Ureter (tissue), 1 donor: Measurements from ENCODE around the gene KCNK13. TPM values are rescaled to one million over a fixed set of nuclear protein-coding genes. Genes with fewer than 3 reads are reported as not detected.
"Not testable (repeated sequence)": the region's sequence is repeated elsewhere in the genome, so short reads cannot be mapped to it uniquely, and the experiment has no call there.

Experiments used
- DNase-seq: peaks from one replicate; pipeline ENCODE4 v3.0.0-alpha.2; 2020; ENCODE audit warnings: low spot score
- total RNA-seq: library from RNA; stranded (reverse); gene quantifications from one replicate; pipeline ENCODE4 v1.2.4, GENCODE V29; 2023
- donor health status: DM: yes; HTN: yes; CAD: no.

Gene KCNK13
- 0.39 TPM for total RNA-seq

DNA sequence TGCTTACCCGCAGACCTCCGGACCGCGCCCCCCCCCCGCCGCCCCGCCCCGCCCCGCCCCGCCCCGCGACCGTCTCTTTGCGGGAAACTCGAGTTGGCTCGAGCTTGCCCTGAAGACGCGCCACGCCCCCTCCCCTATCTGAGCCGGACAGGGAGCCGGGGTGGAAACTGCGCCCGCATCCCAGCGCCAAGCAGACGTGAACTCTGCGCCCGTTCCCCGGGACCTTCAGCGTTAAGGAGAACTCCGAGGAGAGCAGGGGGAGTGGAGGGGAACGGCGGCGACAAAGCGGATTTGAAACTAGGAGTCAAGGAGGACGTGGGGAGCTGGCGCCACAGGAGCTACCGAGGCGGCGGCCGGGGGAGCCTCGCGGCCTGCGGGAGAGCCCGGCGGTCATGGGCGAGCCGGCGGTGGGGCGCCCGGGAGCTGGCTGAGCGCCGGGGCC, at the start of gene KCNK13:
Gene KCNK13, plus strand, starts transcription at position 310 of the 442 bp plus-strand sequence. CDS start 212 bp downstream, outside the sequence.
- no peak for DNase-seq

DNA sequence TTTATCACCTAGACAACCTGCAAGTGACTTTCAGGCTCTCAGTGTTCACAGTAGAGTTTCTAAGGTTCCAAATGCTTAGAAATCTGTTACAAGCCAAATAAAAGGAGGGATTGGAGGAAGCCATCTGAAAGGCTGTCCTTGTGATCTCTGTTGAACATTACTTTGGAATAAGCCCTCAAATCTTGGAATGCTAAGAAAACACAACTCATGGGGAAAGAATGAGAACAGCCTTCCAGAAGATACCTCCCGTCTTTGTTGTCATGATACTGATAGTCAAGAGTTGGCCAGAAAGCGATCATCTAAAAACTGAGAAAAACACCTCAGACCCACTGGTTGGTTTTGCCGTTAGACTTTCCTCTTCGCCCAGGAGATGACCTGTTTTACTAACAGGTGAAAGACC, 44.4 kb upstream of the KCNK13 start:
- DNase-seq: no peak

DNA sequence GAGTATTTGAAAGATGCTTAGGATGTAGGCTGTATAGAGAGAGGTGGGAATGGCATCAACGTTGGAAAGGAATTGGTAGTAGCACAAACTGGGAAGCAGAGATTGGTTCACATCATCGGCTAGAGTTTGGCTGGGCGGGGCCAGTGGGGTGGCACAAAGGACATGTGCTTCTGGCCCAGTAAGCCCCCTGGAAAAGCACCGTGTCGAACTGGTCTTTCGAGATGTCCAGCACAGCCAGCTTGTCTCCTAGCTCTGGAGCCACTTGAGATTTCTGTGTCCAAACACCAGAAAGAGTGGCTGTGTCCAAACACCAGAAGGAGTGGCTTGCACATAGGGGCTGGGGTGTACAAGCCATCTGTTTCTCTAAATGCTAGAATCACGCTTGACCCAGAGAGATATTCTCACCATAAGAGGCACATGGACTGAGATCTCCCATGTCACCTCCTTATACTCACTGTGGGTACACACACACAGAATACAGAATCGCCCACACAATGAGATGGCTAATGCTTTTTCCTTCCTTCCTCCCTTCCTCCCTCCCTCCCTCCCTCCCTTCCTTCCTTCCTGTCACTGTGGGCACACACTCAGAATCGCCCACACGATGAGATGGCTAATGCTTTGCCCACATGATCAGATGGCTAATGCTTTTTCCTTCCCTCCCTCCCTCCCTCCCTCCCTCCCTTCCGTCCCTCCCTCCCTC, 41.8 kb upstream of the KCNK13 start:
- no peak for DNase-seq

DNA sequence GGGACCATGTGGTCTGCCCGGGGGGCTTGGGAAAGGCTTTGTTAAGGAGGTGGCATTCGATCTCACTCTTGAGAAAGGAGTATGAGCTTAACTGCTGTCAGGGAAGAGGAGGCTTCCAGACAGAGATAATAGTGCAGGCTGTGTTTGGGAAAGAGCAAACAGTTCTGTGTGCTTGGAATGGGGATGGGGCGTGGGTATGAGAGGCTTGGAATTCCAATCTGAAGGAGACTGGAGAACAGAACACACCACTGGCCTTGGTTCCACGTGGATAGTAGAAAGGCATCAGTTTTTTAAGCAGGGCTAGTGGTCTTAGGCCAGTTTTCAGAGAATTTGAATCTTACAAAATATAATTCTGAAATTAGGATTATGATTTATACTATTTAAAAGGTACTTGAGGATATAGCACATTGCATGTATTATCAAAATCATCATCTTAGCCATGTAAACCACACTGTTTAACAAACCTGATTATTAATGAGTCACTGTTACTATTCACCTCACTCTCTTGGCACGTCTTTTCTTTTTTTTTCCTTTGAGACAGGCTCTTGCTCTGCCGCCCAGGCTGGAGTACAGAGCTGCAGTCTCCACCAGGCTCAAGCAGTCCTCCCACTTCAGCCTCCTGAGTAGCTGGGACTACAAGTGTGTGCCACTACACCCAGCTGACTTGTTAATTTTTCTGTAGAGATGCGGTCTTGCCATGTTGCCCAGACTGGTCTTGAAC, 38.5 kb upstream of the KCNK13 start:
- DNase-seq: no peak

DNA sequence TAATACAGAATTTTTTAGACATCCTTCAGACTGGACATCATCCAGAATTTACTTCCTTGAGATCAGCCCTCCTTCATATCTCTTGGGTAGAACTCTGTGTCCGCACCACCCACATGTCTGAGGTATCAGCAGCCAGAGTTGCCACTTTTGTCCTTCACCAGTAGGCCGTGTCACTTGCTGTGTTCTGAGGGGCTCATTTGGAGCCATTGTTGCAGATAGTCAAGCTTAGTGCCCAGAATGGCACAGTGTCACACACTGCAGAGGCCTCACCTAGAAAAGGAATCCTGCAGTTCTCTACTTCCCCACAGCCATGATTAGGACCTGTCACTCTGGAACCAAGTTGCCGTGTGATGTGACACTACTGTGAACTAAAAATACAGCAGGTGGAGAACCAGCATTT, 36.9 kb upstream of the KCNK13 start:
- no peak for DNase-seq

DNA sequence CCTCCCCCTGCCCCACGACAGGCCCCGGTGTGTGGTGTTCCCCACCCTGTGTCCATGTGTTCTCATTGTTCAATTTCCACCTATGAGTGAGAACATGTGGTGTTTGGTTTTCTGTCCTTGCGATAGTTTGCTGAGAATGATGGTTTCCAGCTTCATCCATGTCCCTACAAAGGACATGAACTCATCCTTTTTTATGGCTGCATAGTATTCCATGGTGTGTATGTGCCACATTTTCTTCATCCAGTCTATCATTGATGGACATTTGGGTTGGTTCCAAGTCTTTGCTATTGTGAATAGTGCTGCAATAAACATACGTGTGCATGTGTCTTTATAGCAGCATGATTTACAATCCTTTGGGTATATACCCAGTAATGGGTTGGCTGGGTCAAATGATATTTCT, 35.2 kb upstream of the KCNK13 start:
- DNase-seq: not testable (repeated sequence)

GRCh38 chr14:90027842-90028241, 34.0 kb upstream of the KCNK13 start:
- DNase-seq: no peak

- no peak for DNase-seq
Observed at GRCh38 chr14:90034156-90034555, 27.6 kb upstream of the KCNK13 start.

GRCh38 chr14:90034835-90035525, 26.8 kb upstream of the KCNK13 start:
- no peak for DNase-seq

GRCh38 chr14:90039253-90040010, 22.4 kb upstream of the KCNK13 start:
- no peak for DNase-seq

- no peak for DNase-seq
Observed at GRCh38 chr14:90040411-90040810, 21.4 kb upstream of the KCNK13 start.

DNA sequence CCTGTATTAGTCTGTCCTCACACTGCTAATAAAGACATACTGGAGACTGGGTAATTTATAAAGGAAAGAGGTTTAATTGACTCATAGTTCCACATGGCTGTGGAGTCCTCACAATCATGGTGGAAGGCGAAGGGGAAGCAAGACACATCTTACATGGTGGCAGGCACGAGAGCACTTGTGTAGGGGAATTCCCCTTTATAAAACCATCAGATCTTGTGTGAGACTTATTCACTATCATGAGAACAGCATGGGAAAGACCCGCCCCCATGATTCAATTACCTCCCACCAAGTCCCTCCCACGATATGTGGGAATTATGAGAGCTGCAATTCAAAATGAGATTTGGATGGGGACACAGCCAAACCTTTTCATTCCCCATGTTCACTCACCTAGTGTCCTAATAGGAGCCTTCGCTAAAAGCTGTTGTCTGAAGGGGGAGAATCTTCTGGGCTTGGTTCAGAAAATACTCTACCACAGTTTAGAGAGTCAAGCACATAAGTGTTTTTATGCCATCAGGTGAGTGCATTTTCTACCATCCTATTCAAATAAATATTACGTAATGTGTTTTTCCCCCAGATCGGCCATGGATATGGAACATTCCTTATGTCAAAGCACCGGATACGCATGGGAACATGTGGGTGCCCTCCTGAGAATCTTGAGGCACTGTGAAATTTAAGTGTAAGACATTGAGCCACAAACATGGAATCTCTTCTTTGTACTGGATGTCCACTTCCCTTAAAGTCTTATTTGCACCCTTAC, 19.1 kb upstream of the KCNK13 start:
- DNase-seq: no peak

GRCh38 chr14:90045616-90046015, 16.2 kb upstream of the KCNK13 start:
- DNase-seq: no peak

- DNase-seq: no peak
Observed at GRCh38 chr14:90049390-90049789, 12.4 kb upstream of the KCNK13 start.

DNA sequence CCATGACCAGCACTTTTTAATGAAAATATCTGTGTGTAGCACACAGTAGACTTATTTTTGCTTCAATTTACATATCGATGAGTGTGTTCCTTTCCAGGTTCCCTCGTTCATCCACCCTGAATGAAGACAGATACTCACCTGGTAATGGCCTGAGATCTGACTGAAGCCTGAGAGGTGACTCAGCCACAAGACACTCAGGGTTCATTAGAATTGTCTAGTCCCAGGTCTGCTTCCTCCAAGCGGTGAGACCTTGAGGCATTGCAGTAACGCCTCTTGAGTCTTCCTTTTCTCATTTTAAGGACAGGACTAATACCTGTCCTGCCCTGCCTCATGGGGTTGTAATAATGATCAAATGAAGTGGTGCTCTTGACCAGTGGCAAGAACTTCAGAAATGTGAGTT, 11.5 kb upstream of the KCNK13 start:
- DNase-seq: no peak

GRCh38 chr14:90053044-90053443, 8.8 kb upstream of the KCNK13 start:
- no peak for DNase-seq

- DNase-seq: no peak
Observed at GRCh38 chr14:90054803-90055202, 7.0 kb upstream of the KCNK13 start.

DNA sequence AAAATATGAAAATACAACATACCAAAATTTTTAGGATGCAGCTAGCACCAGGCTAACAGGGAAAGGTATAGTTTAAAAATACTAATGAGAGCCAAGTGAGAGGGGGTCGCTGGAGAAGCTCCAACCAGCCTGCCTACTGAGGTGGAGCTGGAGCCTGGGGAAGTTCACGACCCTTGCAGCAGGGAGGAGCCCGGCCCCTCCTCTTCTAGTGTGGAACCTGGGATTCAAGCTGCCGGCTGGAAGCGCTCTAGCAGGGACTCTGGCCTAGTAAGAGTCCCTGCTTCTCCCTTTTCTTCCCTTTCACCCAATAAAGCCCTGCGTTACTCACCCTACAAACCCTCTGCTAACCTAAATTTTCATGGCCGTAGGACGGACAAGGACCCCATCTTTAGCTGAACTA, 5.0 kb upstream of the KCNK13 start:
- DNase-seq: no peak

GRCh38 chr14:90058876-90059458, 2.8 kb upstream of the KCNK13 start:
- no peak for DNase-seq

DNA sequence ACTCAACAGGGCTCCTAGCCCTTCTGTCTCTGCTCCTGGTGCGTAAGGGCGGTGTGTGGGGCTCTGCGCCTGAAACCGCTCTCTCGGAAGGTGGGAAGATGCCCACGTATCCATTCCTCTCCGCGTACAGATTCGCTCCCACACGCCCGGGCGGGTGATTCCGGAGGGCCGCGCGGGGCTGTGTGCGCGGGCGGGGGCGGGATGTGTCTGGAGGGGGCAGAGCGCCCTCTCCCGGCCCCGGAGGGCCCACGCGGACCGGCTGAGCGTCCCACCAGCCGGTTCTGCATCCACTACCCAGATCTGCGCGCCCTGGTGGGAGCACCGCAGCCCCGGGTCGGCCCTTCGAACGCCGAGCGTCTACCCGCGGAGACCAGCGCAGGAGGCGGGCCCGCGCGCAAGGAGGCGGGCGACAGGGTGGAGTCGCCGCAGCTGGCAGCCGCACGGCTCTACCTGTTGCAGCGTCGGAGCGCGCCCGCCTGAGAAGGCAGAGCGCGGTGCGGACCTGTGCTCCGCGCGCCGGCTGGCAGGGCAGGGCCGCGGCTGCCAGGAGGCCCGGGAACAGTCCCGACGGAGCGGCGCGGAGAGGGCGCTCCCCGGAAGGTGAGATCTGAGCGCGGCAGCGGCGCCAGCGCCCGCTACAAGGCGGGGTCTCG, 1.4 kb upstream of the KCNK13 start:
- DNase-seq: no peak
